GM23248 (cell line): ENCODE results near the gene RBP4.

Experiments
- EZH2 ChIP-seq: fragments of 200-600 bp; sonication (generic); IDR thresholded peaks from 2 replicates; pipeline ENCODE4 v1.6.1; 2018; ENCODE audit warnings: antibody characterized with exemption, mild to moderate bottlenecking; ENCODE audit not compliant: insufficient read depth, poor library complexity, severe bottlenecking
- EZH2phosphoT487 ChIP-seq: fragments of 200-600 bp; sonication (generic); IDR thresholded peaks from 2 replicates; pipeline ENCODE4 v1.6.1; 2018; ENCODE audit warnings: antibody characterized with exemption, moderate library complexity, mild to moderate bottlenecking, low read depth; ENCODE audit not compliant: insufficient read depth

DNA sequence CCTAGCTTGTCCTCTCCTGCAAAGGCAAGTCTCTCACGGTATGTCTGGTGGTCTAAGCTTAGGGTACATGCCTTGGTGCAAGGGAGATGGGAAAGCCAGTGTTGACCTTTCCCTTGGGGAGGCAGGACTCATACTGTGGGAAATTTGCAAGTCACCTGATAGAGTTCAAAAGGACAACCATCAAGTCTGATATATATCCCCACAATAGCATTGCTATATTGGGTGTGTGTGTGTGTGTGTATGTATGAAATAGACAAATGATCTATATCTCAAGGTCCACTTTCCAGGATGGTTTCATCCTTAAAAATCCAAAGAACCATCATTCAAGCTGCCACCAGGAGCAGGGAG lies 46.7 kb downstream of the RBP4 start:
- TF ChIP-seq EZH2 (no peak), EZH2phosphoT487 (no peak)
